ENCODE measurements around the gene ANKS3. TPM values are rescaled to one million over a fixed set of nuclear protein-coding genes. Genes with fewer than 3 reads are reported as not detected.

The ANKS3 gene
- total RNA-seq, 1 experiment from 2014 or later: 25.5 TPM

DNA sequence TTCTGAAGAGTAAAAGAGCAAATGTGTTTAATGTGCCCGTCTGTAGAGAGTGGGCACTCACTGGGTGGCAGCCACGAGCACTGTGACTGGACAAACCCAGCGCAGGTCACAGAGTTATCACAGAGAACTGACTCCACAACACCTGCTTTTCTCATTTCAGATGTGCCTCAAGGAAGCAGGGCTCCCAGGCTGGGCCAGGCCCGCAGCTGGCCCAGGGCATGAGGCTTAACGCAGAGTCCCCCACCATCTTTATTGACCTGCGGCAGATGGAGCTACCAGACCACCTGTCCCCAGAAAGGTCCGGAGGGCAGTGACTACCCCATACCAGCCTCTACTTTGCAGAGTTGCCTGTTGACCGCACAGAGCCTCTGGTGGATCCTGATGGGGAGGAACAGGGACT, 12.1 kb upstream of the ANKS3 start:
- DNase-seq (ENCODE audit: low read depth, low spot score) (no peak), ATAC-seq (no peak)
- TF ChIP-seq, protein P1, sequence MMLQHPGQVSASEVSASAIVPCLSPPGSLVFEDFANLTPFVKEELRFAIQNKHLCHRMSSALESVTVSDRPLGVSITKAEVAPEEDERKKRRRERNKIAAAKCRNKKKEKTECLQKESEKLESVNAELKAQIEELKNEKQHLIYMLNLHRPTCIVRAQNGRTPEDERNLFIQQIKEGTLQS (IDR thresholded peaks at IDR 0.05): no peak
- no peak for TF ChIP-seq TCF7L2 (IDR thresholded peaks at IDR 0.05; ENCODE audit: borderline replicate concordance, extremely low read depth, insufficient read depth, insufficient read length)
- TF ChIP-seq, protein P2, sequence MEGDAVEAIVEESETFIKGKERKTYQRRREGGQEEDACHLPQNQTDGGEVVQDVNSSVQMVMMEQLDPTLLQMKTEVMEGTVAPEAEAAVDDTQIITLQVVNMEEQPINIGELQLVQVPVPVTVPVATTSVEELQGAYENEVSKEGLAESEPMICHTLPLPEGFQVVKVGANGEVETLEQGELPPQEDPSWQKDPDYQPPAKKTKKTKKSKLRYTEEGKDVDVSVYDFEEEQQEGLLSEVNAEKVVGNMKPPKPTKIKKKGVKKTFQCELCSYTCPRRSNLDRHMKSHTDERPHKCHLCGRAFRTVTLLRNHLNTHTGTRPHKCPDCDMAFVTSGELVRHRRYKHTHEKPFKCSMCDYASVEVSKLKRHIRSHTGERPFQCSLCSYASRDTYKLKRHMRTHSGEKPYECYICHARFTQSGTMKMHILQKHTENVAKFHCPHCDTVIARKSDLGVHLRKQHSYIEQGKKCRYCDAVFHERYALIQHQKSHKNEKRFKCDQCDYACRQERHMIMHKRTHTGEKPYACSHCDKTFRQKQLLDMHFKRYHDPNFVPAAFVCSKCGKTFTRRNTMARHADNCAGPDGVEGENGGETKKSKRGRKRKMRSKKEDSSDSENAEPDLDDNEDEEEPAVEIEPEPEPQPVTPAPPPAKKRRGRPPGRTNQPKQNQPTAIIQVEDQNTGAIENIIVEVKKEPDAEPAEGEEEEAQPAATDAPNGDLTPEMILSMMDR (IDR thresholded peaks at IDR 0.05 in 2 of 3, conservative IDR thresholded peaks at IDR 0.05 in 1 of 3; ENCODE audit: borderline replicate concordance in 1 of 3, insufficient read depth in 1 of 3, low read depth in 2 of 3, low read length in 2 of 3): no peak
- TF ChIP-seq FOSL1 (IDR thresholded peaks at IDR 0.05; ENCODE audit: low read depth): no peak
- no peak for TF ChIP-seq SP1 (IDR thresholded peaks at IDR 0.05; ENCODE audit: low read depth)
- TF ChIP-seq POLR2A (IDR thresholded peaks at IDR 0.05; ENCODE audit: borderline replicate concordance, extremely low read depth, insufficient read depth, insufficient read length): no peak
- TF ChIP-seq, protein P3, sequence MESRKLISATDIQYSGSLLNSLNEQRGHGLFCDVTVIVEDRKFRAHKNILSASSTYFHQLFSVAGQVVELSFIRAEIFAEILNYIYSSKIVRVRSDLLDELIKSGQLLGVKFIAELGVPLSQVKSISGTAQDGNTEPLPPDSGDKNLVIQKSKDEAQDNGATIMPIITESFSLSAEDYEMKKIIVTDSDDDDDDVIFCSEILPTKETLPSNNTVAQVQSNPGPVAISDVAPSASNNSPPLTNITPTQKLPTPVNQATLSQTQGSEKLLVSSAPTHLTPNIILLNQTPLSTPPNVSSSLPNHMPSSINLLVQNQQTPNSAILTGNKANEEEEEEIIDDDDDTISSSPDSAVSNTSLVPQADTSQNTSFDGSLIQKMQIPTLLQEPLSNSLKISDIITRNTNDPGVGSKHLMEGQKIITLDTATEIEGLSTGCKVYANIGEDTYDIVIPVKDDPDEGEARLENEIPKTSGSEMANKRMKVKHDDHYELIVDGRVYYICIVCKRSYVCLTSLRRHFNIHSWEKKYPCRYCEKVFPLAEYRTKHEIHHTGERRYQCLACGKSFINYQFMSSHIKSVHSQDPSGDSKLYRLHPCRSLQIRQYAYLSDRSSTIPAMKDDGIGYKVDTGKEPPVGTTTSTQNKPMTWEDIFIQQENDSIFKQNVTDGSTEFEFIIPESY (IDR thresholded peaks at IDR 0.05; ENCODE audit: extremely low read depth, insufficient replicate concordance, low read length): no peak
- TF ChIP-seq SRF (IDR thresholded peaks at IDR 0.05; ENCODE audit: low read depth): no peak
- no peak for TF ChIP-seq CBX3 (IDR thresholded peaks at IDR 0.05; ENCODE audit: low read depth)
- TF ChIP-seq ELF1 (IDR thresholded peaks at IDR 0.05; ENCODE audit: borderline replicate concordance, low read depth): no peak
- BruUV-seq (replicated peaks): no TSS peak
- Histone ChIP-seq H3K27me3 (ENCODE audit: insufficient read depth, low read length) (no peaks in the 10 kb centered on the region), H3K9ac (ENCODE audit: low read length) (no peak overlapping the region), H3K9me3 (ENCODE audit: control insufficient read depth in 1 of 2, insufficient read depth in 1 of 2, low read depth in 1 of 2, low read length in 2 of 2) (no peaks in the 10 kb centered on the region), H2AFZ (ENCODE audit: low read depth, low read length, poor library complexity, severe bottlenecking) (no peak overlapping the region), H3K4me1 (ENCODE audit: control insufficient read depth in 1 of 2, insufficient read depth in 2 of 2, low read length in 2 of 2) (no peaks in the 10 kb centered on the region), H3K36me3 (ENCODE audit: control insufficient read depth in 1 of 2, insufficient read depth in 2 of 2, low read length in 2 of 2) (peaks cover 0 to 3% of the 10 kb centered on the region in 2 experiments; a peak in 2 of 4 replicates), H3K27ac (ENCODE audit: low read depth, low read length) (no peak overlapping the region), H3K4me3 (replicated peaks in 1 of 2; ENCODE audit: low read depth in 1 of 2, low read length in 2 of 2) (no peak overlapping the region), H4K20me1 (ENCODE audit: insufficient read depth) (no peaks in the 10 kb centered on the region), H3K9me2 (ENCODE audit: insufficient read depth) (no peaks in the 10 kb centered on the region), H3K4me2 (ENCODE audit: low read length) (no peak overlapping the region), H3K79me2 (ENCODE audit: insufficient read depth, low read length) (no peaks in the 10 kb centered on the region)
- intact Hi-C loops (cut with micrococcal nuclease): no loop called here
- ChIA-PET RAD21 (ENCODE audit: low non-redundant PET in 1 of 2, low total read pairs in 2 of 2, uncharacterized antibody in 2 of 2, unreplicated experiment in 2 of 2) (no interaction called here), CTCF (no interaction called here), POLR2A (no interaction called here)
